GM12892 (cell line): ENCODE results near the gene DVL2.

Experiments used
- DNase-seq: peaks from one replicate; pipeline ENCODE4 v3.0.0; 2011; ENCODE audit not compliant: insufficient read length
- FAIRE-seq: peaks from 2 replicates; lab custom pipeline; 2011; peaks lifted over from hg19 to GRCh38; lab: Jason Lieb, UNC
- POLR2A ChIP-seq: IDR thresholded peaks from 2 replicates; pipeline ENCODE4 v1.6.1; 2011; ENCODE audit warnings: low read depth, low read length, control low read depth
- POLR2AphosphoS5 ChIP-seq: IDR thresholded peaks from 2 replicates; pipeline ENCODE4 v1.6.1; 2011; ENCODE audit warnings: low read depth, low read length, control low read depth
- TAF1 ChIP-seq: IDR thresholded peaks from 2 replicates; pipeline ENCODE4 v1.6.1; 2011; ENCODE audit warnings: low read depth, mild to moderate bottlenecking, control low read depth, low read length, borderline replicate concordance

The DVL2 gene

DNA sequence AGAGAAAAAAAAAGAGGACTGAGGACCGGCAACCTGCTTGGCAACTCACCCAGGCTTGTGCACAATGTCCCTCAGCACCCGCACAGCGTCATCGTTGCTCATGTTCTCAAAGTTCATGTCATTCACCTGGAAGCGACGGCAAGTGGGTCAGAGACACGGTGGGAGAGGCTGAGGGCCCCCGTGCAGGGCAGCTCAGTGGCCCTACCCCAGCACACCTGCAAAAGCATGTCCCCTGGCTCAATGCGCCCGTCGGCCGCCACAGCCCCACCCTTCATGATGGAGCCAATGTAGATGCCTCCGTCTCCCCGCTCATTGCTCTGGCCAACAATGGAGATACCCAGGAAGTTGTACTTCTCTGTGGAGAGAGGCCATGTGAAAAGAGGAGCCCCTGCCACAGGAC, 5.4 kb downstream of the DVL2 start:
- DNase-seq (no peak), FAIRE-seq (no peak)
- no peak for TF ChIP-seq TAF1
- no peak for TF ChIP-seq POLR2AphosphoS5
- no peak for TF ChIP-seq POLR2A

DNA sequence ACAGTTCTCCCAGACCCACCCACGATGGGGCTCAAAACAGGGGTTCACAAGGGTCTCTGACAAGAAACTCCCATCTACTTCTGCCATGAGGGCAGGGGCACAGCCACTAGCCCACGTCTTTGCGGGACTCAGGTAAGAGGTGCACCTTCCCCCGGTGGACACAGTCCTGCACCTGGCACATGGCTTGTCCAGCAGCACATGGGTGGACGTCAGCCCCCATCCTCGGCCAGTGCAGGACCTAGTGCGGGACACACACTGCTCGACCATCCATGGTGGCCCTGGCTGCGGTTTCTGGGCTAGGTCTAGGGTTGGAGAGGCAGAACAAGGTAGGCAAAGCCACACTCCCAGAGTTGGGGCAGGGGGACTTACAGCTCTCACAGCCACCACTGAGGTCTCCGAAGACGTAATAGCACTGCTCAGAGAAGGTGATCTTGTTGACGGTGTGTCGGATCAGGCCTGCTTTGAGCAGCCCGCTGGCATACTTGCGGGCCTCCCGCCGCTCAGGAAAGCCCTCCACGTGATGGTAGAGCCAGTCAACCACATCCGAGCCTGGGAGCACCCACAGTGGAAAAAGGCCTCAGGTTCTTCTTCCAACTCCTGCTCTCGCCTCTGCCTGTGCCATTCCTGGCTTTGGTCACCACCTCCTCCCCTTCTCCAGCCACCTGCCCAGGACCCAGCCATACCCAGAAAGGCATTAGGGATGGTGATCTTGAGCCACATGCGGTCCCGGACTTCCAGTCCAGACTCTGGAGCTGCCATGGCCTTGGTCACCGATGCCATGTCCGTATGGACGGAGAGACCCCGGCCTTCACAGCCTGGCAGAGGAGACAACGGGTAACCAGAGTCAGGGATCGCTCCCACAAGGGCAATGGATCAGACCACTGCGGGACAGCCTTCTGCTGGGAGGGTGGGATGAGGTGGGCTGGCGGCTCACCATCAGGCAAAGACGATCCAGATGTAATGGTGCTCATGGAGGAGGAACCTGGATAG, 7.3 kb downstream of the DVL2 start:
- FAIRE-seq (no peak), DNase-seq (no peak)
- TF ChIP-seq POLR2AphosphoS5 (no peak), POLR2A (no peak), TAF1 (no peak)

DNA sequence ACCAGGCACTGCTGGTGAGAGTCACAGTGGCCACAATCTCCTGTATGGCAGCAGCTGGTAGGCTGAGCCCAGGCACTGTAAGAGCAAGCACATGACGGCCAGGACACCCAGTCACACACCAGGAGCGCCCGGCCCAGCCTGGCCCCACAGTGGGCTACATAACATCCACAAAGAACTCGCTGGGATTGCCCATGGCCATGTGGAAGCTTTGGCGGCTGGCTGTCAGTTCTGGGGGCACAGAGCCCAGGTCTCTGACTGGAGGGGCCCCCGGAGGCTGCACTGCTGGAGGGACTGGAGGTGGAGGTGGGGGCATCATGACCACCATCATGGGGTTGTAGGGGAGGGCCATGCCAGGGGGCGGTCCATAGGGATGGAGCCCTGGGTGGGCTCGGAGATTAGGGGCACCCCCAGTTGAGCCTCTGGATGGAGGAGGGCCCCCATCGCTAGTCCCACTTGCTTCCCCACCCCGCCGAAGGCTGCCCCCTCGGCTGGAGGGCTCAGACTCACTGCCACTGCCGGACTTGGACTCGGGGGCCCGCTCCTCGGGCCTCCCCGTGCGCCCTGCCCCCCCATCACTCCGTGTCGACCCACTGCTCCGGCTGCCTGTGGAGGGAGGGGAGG, 8.5 kb downstream of the DVL2 start:
- TF ChIP-seq POLR2A (no peak), TAF1 (no peak), POLR2AphosphoS5 (no peak)
- DNase-seq (no peak), FAIRE-seq (no peak)

DNA sequence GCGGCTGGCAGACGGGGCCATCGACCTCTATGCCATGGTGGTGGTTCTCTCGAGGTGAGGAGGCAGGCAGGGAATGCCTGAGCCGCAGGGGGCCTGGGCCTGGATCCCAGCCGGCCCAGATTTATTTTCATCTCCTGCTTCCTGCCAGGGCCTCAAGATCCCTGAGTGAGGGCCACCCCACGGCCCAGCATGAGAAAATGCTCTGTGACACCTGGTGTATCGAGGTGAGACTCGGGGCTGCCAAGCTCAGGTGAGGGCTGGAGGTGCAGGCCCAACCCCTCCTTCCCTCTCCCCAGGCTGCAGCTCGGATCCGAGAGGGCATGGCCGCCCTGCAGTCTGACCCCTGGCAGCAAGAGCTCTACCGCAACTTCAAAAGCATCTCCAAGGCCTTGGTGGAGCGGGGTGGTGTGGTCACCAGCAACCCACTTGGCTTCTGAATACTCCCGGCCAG, 9.6 kb downstream of the DVL2 start:
- FAIRE-seq (no peak), DNase-seq (no peak)
- TF ChIP-seq POLR2A, result no peak
- no peak for TF ChIP-seq POLR2AphosphoS5
- TF ChIP-seq TAF1, result no peak

DNA sequence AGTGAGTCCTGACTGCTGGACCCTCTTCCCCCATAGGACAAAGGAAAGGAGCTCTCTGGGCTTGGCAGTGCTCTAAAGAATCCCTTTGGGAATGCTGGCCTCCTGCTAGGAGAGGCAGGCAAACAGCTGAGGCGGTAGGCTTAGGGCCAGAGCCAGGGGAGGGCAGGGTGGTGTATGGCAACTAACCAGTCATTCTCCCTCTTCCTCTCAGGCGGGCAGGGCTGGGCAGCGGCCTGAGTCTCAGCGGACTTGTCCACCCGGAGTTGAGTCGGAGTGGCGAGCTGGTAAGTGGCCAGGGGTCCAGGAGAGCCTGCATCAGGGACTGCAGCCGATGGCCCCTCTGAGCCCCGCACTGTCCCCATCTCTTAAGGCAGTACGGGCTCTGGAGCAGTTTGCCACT, 10.2 kb downstream of the DVL2 start:
- DNase-seq, result no peak
- no peak for FAIRE-seq
- TF ChIP-seq POLR2AphosphoS5, result no peak
- TF ChIP-seq POLR2A, result no peak
- no peak for TF ChIP-seq TAF1

DNA sequence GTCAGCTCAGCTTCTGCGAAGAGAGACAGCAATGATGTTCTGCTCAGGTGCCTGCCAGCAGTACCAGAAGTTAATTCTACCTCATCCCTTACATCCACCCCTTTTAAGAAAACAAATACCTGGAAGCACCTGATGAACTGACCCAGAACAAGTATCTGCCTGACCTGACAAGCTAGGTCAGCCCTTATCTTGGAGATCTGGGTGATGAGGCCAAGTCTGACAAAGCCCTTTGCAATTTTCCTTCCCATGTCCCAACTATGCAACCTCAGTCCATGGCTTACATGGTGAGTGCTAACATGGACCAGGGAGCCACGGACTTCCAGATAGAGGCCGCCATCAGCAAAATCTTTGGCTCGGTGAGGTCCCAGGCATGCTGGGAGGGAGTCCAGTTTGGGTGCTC, 10.9 kb downstream of the DVL2 start:
- no peak for FAIRE-seq
- no peak for TF ChIP-seq TAF1
- no peak for TF ChIP-seq POLR2AphosphoS5
- TF ChIP-seq POLR2A, result no peak
- DNase-seq, result no peak

DNA sequence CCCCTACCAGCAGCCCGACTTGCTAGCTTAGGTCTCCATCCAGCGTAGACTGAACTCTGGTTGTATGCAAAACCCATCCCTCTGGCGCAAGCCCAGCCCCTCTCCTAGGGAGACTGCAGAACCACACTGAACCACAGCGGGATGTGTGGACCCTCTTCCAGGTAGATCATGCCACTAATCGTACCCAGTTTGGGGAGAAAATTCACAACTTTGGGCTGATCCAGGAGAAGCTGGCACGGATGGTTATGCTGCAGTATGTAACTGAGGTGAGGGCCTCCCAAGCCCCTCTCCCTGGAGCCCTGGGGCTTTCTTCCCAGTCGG, 11.4 kb downstream of the DVL2 start:
- DNase-seq (no peak), FAIRE-seq (no peak)
- TF ChIP-seq POLR2A, result no peak
- TF ChIP-seq POLR2AphosphoS5, result no peak
- no peak for TF ChIP-seq TAF1

DNA sequence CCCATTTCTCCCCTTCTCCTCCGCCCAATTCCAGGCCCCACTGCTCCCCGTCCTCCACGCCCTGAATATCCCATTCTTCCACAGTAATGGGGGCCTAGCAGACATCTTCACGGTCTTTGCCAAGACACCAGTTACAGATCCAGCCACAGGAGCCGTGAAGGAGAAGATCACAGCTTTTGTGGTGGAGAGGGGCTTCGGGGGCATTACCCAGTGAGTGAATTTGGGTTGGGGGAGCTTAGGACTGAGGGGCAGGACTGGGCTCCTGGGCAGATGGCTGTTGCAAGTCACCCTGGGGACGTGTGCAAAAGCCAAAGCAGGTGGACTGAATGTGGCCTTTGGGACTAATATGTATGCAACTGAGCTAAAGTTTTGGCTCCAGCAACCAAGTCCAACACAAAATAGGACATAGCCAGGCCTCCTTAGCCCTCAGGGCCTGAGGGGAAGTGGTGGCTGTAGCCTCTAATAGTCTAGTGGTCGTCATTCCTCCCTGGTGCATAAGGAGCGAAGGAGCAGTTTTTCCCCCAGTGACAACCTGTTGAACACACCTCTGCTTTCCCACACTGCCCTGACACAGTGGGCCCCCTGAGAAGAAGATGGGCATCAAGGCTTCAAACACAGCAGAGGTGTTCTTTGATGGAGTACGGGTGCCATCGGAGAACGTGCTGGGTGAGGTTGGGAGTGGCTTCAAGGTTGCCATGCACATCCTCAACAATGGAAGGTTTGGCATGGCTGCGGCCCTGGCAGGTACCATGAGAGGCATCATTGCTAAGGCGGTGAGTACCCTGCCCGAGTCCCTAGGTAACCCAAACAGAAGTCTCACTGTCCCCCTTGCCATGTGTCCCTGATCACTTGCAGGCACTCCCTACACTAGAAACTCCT, 12.0 kb downstream of the DVL2 start:
- no peak; the same call in 1 of the 2 replicates for TF ChIP-seq POLR2AphosphoS5
- TF ChIP-seq POLR2A, result 0 out of 2 replicates have a peak, but pooled peaks have one; percentile 8
- no peak for TF ChIP-seq TAF1
- FAIRE-seq (no peak), DNase-seq (no peak)

DNA sequence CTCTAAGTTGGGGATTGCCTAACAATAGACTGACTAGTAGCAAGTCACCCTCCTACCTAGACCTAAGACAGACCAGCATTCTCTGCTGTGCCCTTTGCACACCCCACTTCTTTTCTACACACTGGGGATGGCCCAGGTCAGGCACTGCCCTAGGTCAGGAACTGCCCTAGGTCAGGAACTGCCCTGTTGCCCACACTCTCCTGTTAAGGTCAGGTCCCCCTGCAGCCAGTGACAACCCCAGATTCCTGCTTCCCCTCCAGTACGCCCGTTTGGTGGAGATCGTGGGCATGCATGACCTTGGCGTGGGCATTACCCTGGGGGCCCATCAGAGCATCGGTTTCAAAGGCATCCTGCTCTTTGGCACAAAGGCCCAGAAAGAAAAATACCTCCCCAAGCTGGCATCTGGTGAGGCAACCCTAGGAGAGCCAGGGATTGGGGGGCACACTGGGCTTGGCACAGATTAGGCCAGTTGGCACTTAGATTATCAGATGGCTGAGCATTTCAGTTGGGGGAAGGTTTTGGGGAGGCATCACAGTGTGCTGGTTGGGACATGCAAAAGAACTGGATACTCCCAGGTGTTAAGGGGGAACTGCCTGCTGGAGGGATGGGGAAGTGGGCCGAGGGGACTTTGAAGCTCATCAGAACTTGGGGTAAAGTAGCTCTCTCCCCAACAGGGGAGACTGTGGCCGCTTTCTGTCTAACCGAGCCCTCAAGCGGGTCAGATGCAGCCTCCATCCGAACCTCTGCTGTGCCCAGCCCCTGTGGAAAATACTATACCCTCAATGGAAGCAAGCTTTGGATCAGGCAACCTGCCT, 12.8 kb downstream of the DVL2 start:
- DNase-seq (no peak), FAIRE-seq (no peak)
- no peak for TF ChIP-seq POLR2AphosphoS5
- no peak for TF ChIP-seq TAF1
- TF ChIP-seq POLR2A, result peak; percentile 8

DNA sequence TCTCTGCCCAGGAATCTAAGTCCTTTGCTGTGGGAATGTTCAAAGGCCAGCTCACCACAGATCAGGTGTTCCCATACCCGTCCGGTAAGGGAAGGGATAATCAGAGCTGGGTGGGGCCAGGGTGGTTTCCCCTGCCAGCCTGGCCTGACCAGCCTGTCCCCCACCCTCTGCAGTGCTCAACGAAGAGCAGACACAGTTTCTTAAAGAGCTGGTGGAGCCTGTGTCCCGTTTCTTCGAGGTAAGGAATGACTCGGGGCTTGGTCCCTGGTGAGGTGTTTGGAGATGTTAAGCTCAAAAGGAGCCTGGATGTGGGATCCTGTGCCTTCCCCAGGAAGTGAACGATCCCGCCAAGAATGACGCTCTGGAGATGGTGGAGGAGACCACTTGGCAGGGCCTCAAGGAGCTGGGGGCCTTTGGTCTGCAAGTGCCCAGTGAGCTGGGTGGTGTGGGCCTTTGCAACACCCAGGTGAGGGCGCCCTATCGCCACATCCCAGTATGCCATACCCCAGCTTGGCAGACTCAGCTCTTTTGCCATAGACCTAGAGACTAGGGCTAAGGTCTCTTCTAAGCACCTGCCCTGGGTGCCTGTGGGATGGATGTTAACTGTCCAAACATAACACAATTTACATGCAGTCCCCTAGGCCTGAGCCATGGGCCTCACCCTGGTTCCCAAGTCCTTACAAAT, 13.6 kb downstream of the DVL2 start:
- FAIRE-seq, result no peak
- peak; percentile 57 for DNase-seq
- TF ChIP-seq POLR2AphosphoS5 (peak; percentile 46; the same call in 1 of the 2 replicates), TAF1 (no peak)

DNA sequence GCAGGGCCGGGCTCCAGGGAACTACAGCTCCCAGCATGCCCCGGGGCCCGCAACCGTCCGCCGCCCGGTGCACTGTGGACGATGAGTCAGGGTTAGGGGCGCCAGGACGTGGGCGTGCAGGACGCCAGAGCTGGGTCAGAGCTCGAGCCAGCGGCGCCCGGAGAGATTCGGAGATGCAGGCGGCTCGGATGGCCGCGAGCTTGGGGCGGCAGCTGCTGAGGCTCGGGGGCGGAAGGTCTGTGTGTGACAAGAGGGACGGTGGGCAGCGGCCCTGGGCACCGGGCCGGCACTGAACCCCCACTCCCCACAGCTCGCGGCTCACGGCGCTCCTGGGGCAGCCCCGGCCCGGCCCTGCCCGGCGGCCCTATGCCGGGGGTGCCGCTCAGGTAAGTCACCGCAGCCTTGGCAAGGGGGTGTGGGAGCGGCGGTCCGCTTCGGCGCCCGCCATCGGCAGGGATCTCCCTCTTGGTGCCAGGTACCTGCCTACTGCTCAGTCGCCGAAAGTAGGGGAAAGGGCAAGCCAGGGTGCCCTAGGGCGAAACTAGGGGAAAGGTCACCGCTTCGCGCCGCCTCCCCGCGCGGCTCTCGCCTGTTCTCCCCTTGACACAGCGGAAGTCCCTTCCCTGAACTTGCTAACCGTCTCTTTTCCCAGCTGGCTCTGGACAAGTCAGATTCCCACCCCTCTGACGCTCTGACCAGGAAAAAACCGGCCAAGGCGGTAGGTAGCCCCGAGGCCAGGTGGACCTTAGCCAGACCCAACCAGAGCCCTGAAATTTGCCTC, 14.3 kb downstream of the DVL2 start, which contains the start of the genes ACADVL and DLG4:
Gene ACADVL, plus strand, starts transcription at position 127 of the 781 bp plus-strand sequence. Its CDS starts 47 bp downstream, at position 174.
Gene DLG4, minus strand, starts transcription at position 25 of the 781 bp plus-strand sequence.
- FAIRE-seq (peak; percentile 97), DNase-seq (peak; percentile 95)
- TF ChIP-seq POLR2A (peak; percentile 67), POLR2AphosphoS5 (no peak)
